ENCODE measurements around the gene VPS16. TPM values are rescaled to one million over a fixed set of nuclear protein-coding genes. Genes with fewer than 3 reads are reported as not detected.

VPS16 gene
- polyA plus RNA-seq, 1 donor (not counting 4 experiments of a cell fraction or from before 2014, with no cell fraction given): 22.7 TPM

DNA sequence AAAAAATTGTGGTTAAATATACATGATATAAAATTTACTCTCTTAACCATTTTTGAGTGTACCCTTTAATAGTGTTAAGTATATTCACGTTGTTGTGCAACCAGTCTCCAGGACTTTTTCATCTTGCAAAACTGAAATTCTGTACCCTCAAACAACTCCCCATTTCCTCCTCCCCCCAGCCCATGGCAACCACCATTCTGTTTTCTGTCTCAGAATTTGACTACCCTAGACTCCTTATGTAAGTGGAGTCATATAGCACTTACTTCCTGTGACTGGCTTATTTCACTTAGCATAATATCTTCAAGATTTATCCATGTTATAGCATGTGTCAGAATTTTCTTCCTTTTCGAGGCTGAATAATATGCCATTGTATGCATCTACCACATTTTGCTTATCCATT is 5.1 kb downstream of the VPS16 start:
- Histone ChIP-seq H3K9me3 (ENCODE audit: control insufficient read depth, low read depth, low read length) (no peaks in the 10 kb centered on the region), H3K4me2 (ENCODE audit: control insufficient read depth, extremely low read depth, insufficient read depth, low read depth, low read length) (no peak overlapping the region), H3K9me1 (ENCODE audit: control insufficient read depth, extremely low read depth, insufficient read depth, low read length) (peaks cover 2% of the 10 kb centered on the region), H3K36me3 (ENCODE audit: control insufficient read depth in 2 of 2, extremely low read depth in 1 of 2, insufficient read depth in 2 of 2, low read length in 2 of 2) (no peaks in the 10 kb centered on the region), H4K20me1 (ENCODE audit: control insufficient read depth, extremely low read depth, insufficient read depth, low read length) (no peaks in the 10 kb centered on the region), H3K79me2 (ENCODE audit: control insufficient read depth, insufficient read depth, low read length) (no peaks in the 10 kb centered on the region), H3K9ac (ENCODE audit: control insufficient read depth, extremely low read depth, insufficient read depth, low read length) (no peak overlapping the region), H3K27me3 (ENCODE audit: control insufficient read depth, extremely low read depth, insufficient read depth, low read length) (no peaks in the 10 kb centered on the region), H3K4me3 (ENCODE audit: control insufficient read depth in 2 of 3, extremely low read depth in 1 of 3, insufficient read depth in 2 of 3, low read depth in 1 of 3, low read length in 3 of 3) (no peak overlapping the region), H2AFZ (ENCODE audit: control insufficient read depth, low read length) (no peak overlapping the region), H3K27ac (ENCODE audit: control insufficient read depth, insufficient read depth, low read length) (no peak overlapping the region), H3K4me1 (ENCODE audit: control insufficient read depth, extremely low read depth, insufficient read depth, low read length) (peaks cover 4% of the 10 kb centered on the region)
- FAIRE-seq: no peak
- dilution Hi-C loops (cut with MboI; ENCODE audit: extremely low pct_ligation_motif_present, low sequenced_read_pairs): no loop called here
- DNase-seq (ENCODE audit: low read depth, low spot score): no peak
- TF ChIP-seq EZH2 (IDR thresholded peaks at IDR 0.05; ENCODE audit: low read length): no peak

DNA sequence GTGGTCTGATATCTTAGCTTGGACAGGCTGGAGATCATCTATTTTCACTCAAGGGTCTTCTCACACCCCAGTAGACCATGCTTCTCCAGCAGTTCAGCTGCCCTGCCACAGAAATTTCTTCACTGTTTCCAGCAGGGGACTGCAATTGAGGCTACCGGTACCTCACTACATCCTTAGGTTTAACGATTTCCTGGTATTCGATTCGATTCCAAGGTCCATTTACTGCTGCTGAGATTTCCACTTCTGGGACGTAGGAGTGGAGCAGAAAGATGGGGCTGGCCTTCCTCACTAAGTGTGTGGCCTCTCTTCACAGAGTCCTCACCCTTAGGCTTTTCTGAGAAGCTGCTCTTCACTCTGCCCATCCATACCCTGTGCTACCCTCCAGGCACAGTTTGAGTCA is 6.2 kb downstream of the VPS16 start:
- Histone ChIP-seq H3K9me3 (ENCODE audit: control insufficient read depth, low read depth, low read length) (no peaks in the 10 kb centered on the region), H3K79me2 (ENCODE audit: control insufficient read depth, insufficient read depth, low read length) (no peaks in the 10 kb centered on the region), H3K9me1 (ENCODE audit: control insufficient read depth, extremely low read depth, insufficient read depth, low read length) (peaks cover 2% of the 10 kb centered on the region), H3K4me1 (ENCODE audit: control insufficient read depth, extremely low read depth, insufficient read depth, low read length) (no peaks in the 10 kb centered on the region), H3K4me3 (ENCODE audit: control insufficient read depth in 2 of 3, extremely low read depth in 1 of 3, insufficient read depth in 2 of 3, low read depth in 1 of 3, low read length in 3 of 3) (no peak overlapping the region), H3K36me3 (ENCODE audit: control insufficient read depth in 2 of 2, extremely low read depth in 1 of 2, insufficient read depth in 2 of 2, low read length in 2 of 2) (no peaks in the 10 kb centered on the region), H3K4me2 (ENCODE audit: control insufficient read depth, extremely low read depth, insufficient read depth, low read depth, low read length) (no peak overlapping the region), H2AFZ (ENCODE audit: control insufficient read depth, low read length) (no peak overlapping the region), H3K27me3 (ENCODE audit: control insufficient read depth, extremely low read depth, insufficient read depth, low read length) (no peaks in the 10 kb centered on the region), H3K9ac (ENCODE audit: control insufficient read depth, extremely low read depth, insufficient read depth, low read length) (no peak overlapping the region), H3K27ac (ENCODE audit: control insufficient read depth, insufficient read depth, low read length) (no peak overlapping the region), H4K20me1 (ENCODE audit: control insufficient read depth, extremely low read depth, insufficient read depth, low read length) (no peaks in the 10 kb centered on the region)
- FAIRE-seq: no peak
- DNase-seq (ENCODE audit: low read depth, low spot score): no peak
- TF ChIP-seq, protein P1, sequence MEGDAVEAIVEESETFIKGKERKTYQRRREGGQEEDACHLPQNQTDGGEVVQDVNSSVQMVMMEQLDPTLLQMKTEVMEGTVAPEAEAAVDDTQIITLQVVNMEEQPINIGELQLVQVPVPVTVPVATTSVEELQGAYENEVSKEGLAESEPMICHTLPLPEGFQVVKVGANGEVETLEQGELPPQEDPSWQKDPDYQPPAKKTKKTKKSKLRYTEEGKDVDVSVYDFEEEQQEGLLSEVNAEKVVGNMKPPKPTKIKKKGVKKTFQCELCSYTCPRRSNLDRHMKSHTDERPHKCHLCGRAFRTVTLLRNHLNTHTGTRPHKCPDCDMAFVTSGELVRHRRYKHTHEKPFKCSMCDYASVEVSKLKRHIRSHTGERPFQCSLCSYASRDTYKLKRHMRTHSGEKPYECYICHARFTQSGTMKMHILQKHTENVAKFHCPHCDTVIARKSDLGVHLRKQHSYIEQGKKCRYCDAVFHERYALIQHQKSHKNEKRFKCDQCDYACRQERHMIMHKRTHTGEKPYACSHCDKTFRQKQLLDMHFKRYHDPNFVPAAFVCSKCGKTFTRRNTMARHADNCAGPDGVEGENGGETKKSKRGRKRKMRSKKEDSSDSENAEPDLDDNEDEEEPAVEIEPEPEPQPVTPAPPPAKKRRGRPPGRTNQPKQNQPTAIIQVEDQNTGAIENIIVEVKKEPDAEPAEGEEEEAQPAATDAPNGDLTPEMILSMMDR (optimal IDR thresholded peaks at IDR 0.05 in 1 of 3, IDR thresholded peaks at IDR 0.05 in 1 of 3, conservative IDR thresholded peaks at IDR 0.05 in 1 of 3; ENCODE audit: extremely low read depth in 1 of 3, insufficient read depth in 2 of 3, low read length in 3 of 3): no peak
- no peak for TF ChIP-seq EZH2 (IDR thresholded peaks at IDR 0.05; ENCODE audit: low read length)
- dilution Hi-C loops (cut with MboI; ENCODE audit: extremely low pct_ligation_motif_present, low sequenced_read_pairs): no loop called here

DNA sequence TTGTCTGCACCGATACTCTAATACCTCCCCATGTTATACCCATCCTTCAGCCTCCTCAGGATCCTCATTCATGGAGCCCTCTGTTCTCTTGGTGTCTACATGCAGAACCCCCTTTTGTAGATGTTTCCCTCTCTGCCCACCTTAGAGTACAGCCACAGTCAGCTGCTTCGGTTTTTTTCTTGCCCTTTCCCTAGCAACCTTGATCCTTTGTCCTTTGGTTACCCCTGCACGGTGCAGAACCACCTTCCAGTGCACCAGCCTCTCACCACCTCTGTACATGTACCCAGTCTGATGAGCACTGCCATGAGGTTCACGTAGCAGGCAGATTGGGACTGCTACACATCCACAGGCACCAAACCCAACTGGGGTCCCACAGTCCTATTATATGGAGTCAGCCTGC is 7.3 kb downstream of the VPS16 start:
- dilution Hi-C loops (cut with MboI; ENCODE audit: extremely low pct_ligation_motif_present, low sequenced_read_pairs): no loop called here
- TF ChIP-seq, protein P1 (optimal IDR thresholded peaks at IDR 0.05 in 1 of 3, IDR thresholded peaks at IDR 0.05 in 1 of 3, conservative IDR thresholded peaks at IDR 0.05 in 1 of 3; ENCODE audit: extremely low read depth in 1 of 3, insufficient read depth in 2 of 3, low read length in 3 of 3): no peak
- TF ChIP-seq EZH2 (IDR thresholded peaks at IDR 0.05; ENCODE audit: low read length): no peak
- Histone ChIP-seq H3K9ac (ENCODE audit: control insufficient read depth, extremely low read depth, insufficient read depth, low read length) (no peak overlapping the region), H3K4me1 (ENCODE audit: control insufficient read depth, extremely low read depth, insufficient read depth, low read length) (no peaks in the 10 kb centered on the region), H3K9me3 (ENCODE audit: control insufficient read depth, low read depth, low read length) (no peaks in the 10 kb centered on the region), H3K36me3 (ENCODE audit: control insufficient read depth in 2 of 2, extremely low read depth in 1 of 2, insufficient read depth in 2 of 2, low read length in 2 of 2) (no peaks in the 10 kb centered on the region), H4K20me1 (ENCODE audit: control insufficient read depth, extremely low read depth, insufficient read depth, low read length) (peaks cover 4% of the 10 kb centered on the region), H3K79me2 (ENCODE audit: control insufficient read depth, insufficient read depth, low read length) (no peaks in the 10 kb centered on the region), H3K27ac (ENCODE audit: control insufficient read depth, insufficient read depth, low read length) (no peak overlapping the region), H3K9me1 (ENCODE audit: control insufficient read depth, extremely low read depth, insufficient read depth, low read length) (peaks cover 2% of the 10 kb centered on the region), H3K27me3 (ENCODE audit: control insufficient read depth, extremely low read depth, insufficient read depth, low read length) (no peaks in the 10 kb centered on the region), H3K4me2 (ENCODE audit: control insufficient read depth, extremely low read depth, insufficient read depth, low read depth, low read length) (no peak overlapping the region), H2AFZ (ENCODE audit: control insufficient read depth, low read length) (no peak overlapping the region), H3K4me3 (ENCODE audit: control insufficient read depth in 2 of 3, extremely low read depth in 1 of 3, insufficient read depth in 2 of 3, low read depth in 1 of 3, low read length in 3 of 3) (no peak overlapping the region)
- DNase-seq (ENCODE audit: low read depth, low spot score) (no peak), FAIRE-seq (no peak)

Measured in keratinocyte (primary cell).